Measurements from ENCODE around the gene ICOS.

DNA sequence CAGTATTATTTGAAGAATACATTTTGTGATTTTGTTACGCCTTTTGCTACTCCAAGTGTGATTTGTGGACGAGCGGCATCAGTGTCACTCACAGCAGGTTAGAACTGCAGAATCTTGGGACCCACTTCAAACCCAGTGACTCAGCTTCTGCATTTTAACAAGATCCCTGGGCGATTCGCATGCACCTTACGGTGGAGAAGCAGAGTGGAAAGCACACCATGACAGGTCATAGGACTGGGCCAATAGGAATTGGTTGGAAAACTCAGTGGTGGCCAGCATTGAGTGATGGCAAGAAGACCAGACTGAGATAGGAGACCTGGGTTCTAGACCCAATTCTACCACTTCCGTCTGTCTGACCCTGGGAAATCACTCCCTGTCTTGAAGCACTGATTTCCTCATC, 42.7 kb upstream of the ICOS start:
- no peak for TF ChIP-seq EZH2phosphoT487 (IDR thresholded peaks at IDR 0.05)
- TF ChIP-seq, protein P1, sequence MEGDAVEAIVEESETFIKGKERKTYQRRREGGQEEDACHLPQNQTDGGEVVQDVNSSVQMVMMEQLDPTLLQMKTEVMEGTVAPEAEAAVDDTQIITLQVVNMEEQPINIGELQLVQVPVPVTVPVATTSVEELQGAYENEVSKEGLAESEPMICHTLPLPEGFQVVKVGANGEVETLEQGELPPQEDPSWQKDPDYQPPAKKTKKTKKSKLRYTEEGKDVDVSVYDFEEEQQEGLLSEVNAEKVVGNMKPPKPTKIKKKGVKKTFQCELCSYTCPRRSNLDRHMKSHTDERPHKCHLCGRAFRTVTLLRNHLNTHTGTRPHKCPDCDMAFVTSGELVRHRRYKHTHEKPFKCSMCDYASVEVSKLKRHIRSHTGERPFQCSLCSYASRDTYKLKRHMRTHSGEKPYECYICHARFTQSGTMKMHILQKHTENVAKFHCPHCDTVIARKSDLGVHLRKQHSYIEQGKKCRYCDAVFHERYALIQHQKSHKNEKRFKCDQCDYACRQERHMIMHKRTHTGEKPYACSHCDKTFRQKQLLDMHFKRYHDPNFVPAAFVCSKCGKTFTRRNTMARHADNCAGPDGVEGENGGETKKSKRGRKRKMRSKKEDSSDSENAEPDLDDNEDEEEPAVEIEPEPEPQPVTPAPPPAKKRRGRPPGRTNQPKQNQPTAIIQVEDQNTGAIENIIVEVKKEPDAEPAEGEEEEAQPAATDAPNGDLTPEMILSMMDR (IDR thresholded peaks at IDR 0.05): no peak
- TF ChIP-seq EZH2 (IDR thresholded peaks at IDR 0.05): no peak

Measured in neural progenitor cell (in vitro differentiated cells).